ENCODE data around the gene UXS1. TPM values are rescaled to one million over a fixed set of nuclear protein-coding genes. Genes with fewer than 3 reads are reported as not detected.

UXS1 gene
- total RNA-seq, 1 donor from 2014 or later = 49.2 TPM

- TF ChIP-seq CTCF (IDR thresholded peaks at IDR 0.05; ENCODE audit: insufficient read depth, low read depth, low read length) = no peak
- no peak for TF ChIP-seq EZH2 (IDR thresholded peaks at IDR 0.05; ENCODE audit: insufficient read depth, low read length)
- no peaks in the 10 kb centered on the region for H3K36me3 ChIP-seq (ENCODE audit: insufficient read depth, low read length)
- no peak overlapping the region for H3K4me2 ChIP-seq (ENCODE audit: low read length)
- H3K4me1 Mint-ChIP-seq (ENCODE audit: low read depth, unreplicated experiment) = peaks cover 16% of the 10 kb centered on the region
- H3K4me1 ChIP-seq (ENCODE audit: insufficient read depth, low read length) = peaks cover 11% of the 10 kb centered on the region
- no peak overlapping the region for H3K9ac ChIP-seq (ENCODE audit: low read length)
- H3K9me3 ChIP-seq (ENCODE audit: insufficient read depth, low read depth, low read length) = no peaks in the 10 kb centered on the region
- no peaks in the 10 kb centered on the region for H3K9me3 Mint-ChIP-seq (ENCODE audit: unreplicated experiment)
- no peak overlapping the region for H3K27ac Mint-ChIP-seq (ENCODE audit: unreplicated experiment)
- no peak overlapping the region for H3K4me3 ChIP-seq (ENCODE audit: insufficient read depth, low read depth, low read length)
- no peak overlapping the region for H3K4me3 Mint-ChIP-seq (ENCODE audit: unreplicated experiment)
- no peak overlapping the region for H3K27ac ChIP-seq (ENCODE audit: low read depth, low read length)
- no peak for DNase-seq (ENCODE audit: low read depth)
- H3K36me3 Mint-ChIP-seq (ENCODE audit: low read depth, unreplicated experiment) = peaks cover 31% of the 10 kb centered on the region
- no peak overlapping the region for H2AFZ ChIP-seq (ENCODE audit: low read depth, low read length)
- no peaks in the 10 kb centered on the region for H3K27me3 ChIP-seq (ENCODE audit: insufficient read depth, low read length)
- H4K20me1 ChIP-seq (ENCODE audit: insufficient read depth, low read length) = peaks cover 21% of the 10 kb centered on the region
- no peaks in the 10 kb centered on the region for H3K79me2 ChIP-seq (ENCODE audit: insufficient read depth, low read length)
- H3K27me3 Mint-ChIP-seq (ENCODE audit: low read depth, unreplicated experiment) = no peaks in the 10 kb centered on the region
- FAIRE-seq = no peak
Measured at GRCh38 chr2:106115665-106116064, 78.4 kb downstream of the UXS1 start.

- Mint-ChIP-seq H3K4me1 (ENCODE audit: low read depth, unreplicated experiment) (peaks cover 16% of the 10 kb centered on the region), H3K9me3 (ENCODE audit: unreplicated experiment) (no peaks in the 10 kb centered on the region), H3K4me3 (ENCODE audit: unreplicated experiment) (no peak overlapping the region), H3K27ac (ENCODE audit: unreplicated experiment) (peak overlapping the region; percentile 58), H3K36me3 (ENCODE audit: low read depth, unreplicated experiment) (peaks cover 30% of the 10 kb centered on the region), H3K27me3 (ENCODE audit: low read depth, unreplicated experiment) (no peaks in the 10 kb centered on the region)
- Histone ChIP-seq H3K36me3 (ENCODE audit: insufficient read depth, low read length) (no peaks in the 10 kb centered on the region), H3K27me3 (ENCODE audit: insufficient read depth, low read length) (no peaks in the 10 kb centered on the region), H4K20me1 (ENCODE audit: insufficient read depth, low read length) (peaks cover 21% of the 10 kb centered on the region), H2AFZ (ENCODE audit: low read depth, low read length) (no peak overlapping the region), H3K9ac (ENCODE audit: low read length) (no peak overlapping the region), H3K4me3 (ENCODE audit: insufficient read depth, low read depth, low read length) (no peak overlapping the region), H3K27ac (ENCODE audit: low read depth, low read length) (no peak overlapping the region), H3K79me2 (ENCODE audit: insufficient read depth, low read length) (no peaks in the 10 kb centered on the region), H3K4me1 (ENCODE audit: insufficient read depth, low read length) (peaks cover 11% of the 10 kb centered on the region), H3K9me3 (ENCODE audit: insufficient read depth, low read depth, low read length) (no peaks in the 10 kb centered on the region), H3K4me2 (ENCODE audit: low read length) (peak overlapping the region; percentile 42)
- TF ChIP-seq CTCF (IDR thresholded peaks at IDR 0.05; ENCODE audit: insufficient read depth, low read depth, low read length) (no peak), EZH2 (IDR thresholded peaks at IDR 0.05; ENCODE audit: insufficient read depth, low read length) (no peak)
- peak; percentile 55 for FAIRE-seq
- DNase-seq (ENCODE audit: low read depth) = peak; percentile 62
Measured at GRCh38 chr2:106115250-106115649, 78.9 kb downstream of the UXS1 start.

DNA sequence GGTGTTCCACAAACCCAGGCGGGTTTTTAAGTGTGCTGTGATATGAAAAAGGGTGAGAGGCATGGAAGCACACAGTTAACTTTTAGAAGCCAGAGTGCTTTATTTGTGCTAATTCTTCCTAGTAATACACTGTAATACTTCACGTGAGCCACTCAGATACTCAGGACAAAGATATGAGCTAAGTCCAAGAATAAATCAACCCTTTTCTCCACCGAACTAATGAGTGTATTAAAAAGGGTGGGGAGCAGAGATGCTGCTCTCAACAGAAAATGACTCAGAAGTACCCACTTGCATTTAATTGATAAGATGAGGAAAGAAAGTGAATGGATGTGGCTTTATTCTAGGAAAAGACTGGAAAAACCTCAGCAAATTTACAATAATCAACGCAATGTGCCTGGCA, 79.9 kb downstream of the UXS1 start:
- DNase-seq (ENCODE audit: low read depth) (no peak), FAIRE-seq (no peak)
- Histone ChIP-seq H3K4me2 (ENCODE audit: low read length) (no peak overlapping the region), H3K79me2 (ENCODE audit: insufficient read depth, low read length) (no peaks in the 10 kb centered on the region), H3K27ac (ENCODE audit: low read depth, low read length) (no peak overlapping the region), H3K9ac (ENCODE audit: low read length) (no peak overlapping the region), H3K36me3 (ENCODE audit: insufficient read depth, low read length) (no peaks in the 10 kb centered on the region), H3K4me3 (ENCODE audit: insufficient read depth, low read depth, low read length) (no peak overlapping the region), H2AFZ (ENCODE audit: low read depth, low read length) (no peak overlapping the region), H4K20me1 (ENCODE audit: insufficient read depth, low read length) (peaks cover 21% of the 10 kb centered on the region), H3K27me3 (ENCODE audit: insufficient read depth, low read length) (no peaks in the 10 kb centered on the region), H3K9me3 (ENCODE audit: insufficient read depth, low read depth, low read length) (no peaks in the 10 kb centered on the region), H3K4me1 (ENCODE audit: insufficient read depth, low read length) (peaks cover 11% of the 10 kb centered on the region)
- peaks cover 20% of the 10 kb centered on the region for H3K4me1 Mint-ChIP-seq (ENCODE audit: low read depth, unreplicated experiment)
- H3K9me3 Mint-ChIP-seq (ENCODE audit: unreplicated experiment) = no peaks in the 10 kb centered on the region
- no peak overlapping the region for H3K4me3 Mint-ChIP-seq (ENCODE audit: unreplicated experiment)
- H3K27me3 Mint-ChIP-seq (ENCODE audit: low read depth, unreplicated experiment) = no peaks in the 10 kb centered on the region
- H3K27ac Mint-ChIP-seq (ENCODE audit: unreplicated experiment) = no peak overlapping the region
- TF ChIP-seq CTCF (IDR thresholded peaks at IDR 0.05; ENCODE audit: insufficient read depth, low read depth, low read length) (no peak), EZH2 (IDR thresholded peaks at IDR 0.05; ENCODE audit: insufficient read depth, low read length) (no peak)
- peaks cover 31% of the 10 kb centered on the region for H3K36me3 Mint-ChIP-seq (ENCODE audit: low read depth, unreplicated experiment)
